IMR-90 (cell line): ENCODE measurements around the gene CCR3.

Experiments used
- CHD1 ChIP-seq: IDR thresholded peaks from 2 replicates; pipeline ENCODE4 v1.6.1; 2012; ENCODE audit warnings: low read depth, low read length, improper control_type of control experiment
- SMC3 ChIP-seq: fragments of 150-350 bp; IDR thresholded peaks from 2 replicates; pipeline ENCODE4 v1.6.1; 2016; ENCODE audit warnings: low read depth, mild to moderate bottlenecking, antibody characterized with exemption, low read length, moderate library complexity
- TF ChIP-seq, protein P1 (sequence below): fragments of 150-350 bp; IDR thresholded peaks from 2 replicates; pipeline ENCODE4 v1.6.1; 2016; ENCODE audit warnings: low read depth, mild to moderate bottlenecking, low read length, moderate library complexity, borderline replicate concordance
- TF ChIP-seq, protein P2 (sequence below): conservative IDR thresholded peaks from 2 replicates; pipeline ENCODE4 v1.5.1; 2012; ENCODE audit warnings: mild to moderate bottlenecking, low read depth, low read length, improper control_type of control experiment

DNA sequence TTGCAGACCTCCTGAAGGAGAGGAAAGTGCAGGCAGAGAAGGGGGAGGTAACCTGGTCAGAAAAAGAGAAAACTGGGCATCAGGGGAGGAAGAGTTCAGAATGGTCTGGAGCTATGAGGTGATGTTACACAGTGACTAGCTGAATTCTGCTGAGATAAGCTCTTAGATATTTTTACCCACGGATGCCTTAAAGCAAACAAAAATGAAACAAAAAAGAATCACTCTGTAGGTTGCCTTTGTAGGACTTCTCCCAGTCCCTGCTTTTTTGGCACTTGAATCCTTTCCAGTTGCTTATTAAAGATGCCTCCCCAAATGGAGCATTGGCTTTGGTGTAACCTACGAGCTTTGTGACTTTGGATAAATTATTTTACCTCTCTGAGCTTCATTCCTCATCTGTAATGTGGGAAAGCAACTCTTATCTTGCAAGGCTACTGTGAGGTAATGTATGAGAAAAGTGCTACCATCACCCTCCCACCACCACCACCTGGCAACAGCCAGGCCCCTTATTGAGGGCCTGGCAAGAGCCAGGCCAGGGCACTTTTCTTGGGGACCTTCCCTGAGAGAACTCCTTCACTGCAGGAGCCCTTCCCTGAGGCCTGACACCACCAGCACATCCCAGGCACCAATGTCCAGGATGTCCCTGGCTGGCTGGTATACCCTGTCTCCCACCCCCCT lies 36.8 kb upstream of the CCR3 start:
- TF ChIP-seq, protein P1, sequence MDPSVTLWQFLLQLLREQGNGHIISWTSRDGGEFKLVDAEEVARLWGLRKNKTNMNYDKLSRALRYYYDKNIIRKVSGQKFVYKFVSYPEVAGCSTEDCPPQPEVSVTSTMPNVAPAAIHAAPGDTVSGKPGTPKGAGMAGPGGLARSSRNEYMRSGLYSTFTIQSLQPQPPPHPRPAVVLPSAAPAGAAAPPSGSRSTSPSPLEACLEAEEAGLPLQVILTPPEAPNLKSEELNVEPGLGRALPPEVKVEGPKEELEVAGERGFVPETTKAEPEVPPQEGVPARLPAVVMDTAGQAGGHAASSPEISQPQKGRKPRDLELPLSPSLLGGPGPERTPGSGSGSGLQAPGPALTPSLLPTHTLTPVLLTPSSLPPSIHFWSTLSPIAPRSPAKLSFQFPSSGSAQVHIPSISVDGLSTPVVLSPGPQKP = no peak
- no peak for TF ChIP-seq CHD1
- TF ChIP-seq, protein P2, sequence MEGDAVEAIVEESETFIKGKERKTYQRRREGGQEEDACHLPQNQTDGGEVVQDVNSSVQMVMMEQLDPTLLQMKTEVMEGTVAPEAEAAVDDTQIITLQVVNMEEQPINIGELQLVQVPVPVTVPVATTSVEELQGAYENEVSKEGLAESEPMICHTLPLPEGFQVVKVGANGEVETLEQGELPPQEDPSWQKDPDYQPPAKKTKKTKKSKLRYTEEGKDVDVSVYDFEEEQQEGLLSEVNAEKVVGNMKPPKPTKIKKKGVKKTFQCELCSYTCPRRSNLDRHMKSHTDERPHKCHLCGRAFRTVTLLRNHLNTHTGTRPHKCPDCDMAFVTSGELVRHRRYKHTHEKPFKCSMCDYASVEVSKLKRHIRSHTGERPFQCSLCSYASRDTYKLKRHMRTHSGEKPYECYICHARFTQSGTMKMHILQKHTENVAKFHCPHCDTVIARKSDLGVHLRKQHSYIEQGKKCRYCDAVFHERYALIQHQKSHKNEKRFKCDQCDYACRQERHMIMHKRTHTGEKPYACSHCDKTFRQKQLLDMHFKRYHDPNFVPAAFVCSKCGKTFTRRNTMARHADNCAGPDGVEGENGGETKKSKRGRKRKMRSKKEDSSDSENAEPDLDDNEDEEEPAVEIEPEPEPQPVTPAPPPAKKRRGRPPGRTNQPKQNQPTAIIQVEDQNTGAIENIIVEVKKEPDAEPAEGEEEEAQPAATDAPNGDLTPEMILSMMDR = no peak
- TF ChIP-seq SMC3 = no peak
